22Rv1 (cell line): ENCODE results near the gene TMEM151B.

Experiments used
- H3K27ac ChIP-seq: fragments of 450-650 bp; 2 replicates; pipeline ENCODE4 v1.5.1; 2017
- CTCF ChIP-seq: fragments of 450-650 bp; IDR thresholded peaks from 2 replicates; pipeline ENCODE4 v1.5.1; 2017; ENCODE audit warnings: mild to moderate bottlenecking
- ZFX ChIP-seq: fragments of 450-650 bp; IDR thresholded peaks from 2 replicates; pipeline ENCODE4 v1.6.1; 2017; ENCODE audit warnings: antibody characterized with exemption, borderline replicate concordance

Gene TMEM151B

GRCh38 chr6:44278315-44278714, 8.1 kb downstream of the TMEM151B start:
- no peak for TF ChIP-seq CTCF
- TF ChIP-seq ZFX = no peak
- no peak overlapping the region for H3K27ac ChIP-seq

GRCh38 chr6:44278774-44279697, 8.8 kb downstream of the TMEM151B start:
- H3K27ac ChIP-seq = no peak overlapping the region
- TF ChIP-seq CTCF (no peak), ZFX (no peak)

GRCh38 chr6:44284121-44284520, 13.9 kb downstream of the TMEM151B start:
- TF ChIP-seq CTCF = no peak
- H3K27ac ChIP-seq = no peak overlapping the region

- no peak for TF ChIP-seq ZFX
- TF ChIP-seq CTCF = no peak
- H3K27ac ChIP-seq = no peak overlapping the region
These were observed 14.6 kb downstream of the TMEM151B start for GRCh38 chr6:44284867-44285266.

- H3K27ac ChIP-seq = no peak overlapping the region
- no peak for TF ChIP-seq CTCF
- TF ChIP-seq ZFX = no peak
These were observed 15.5 kb downstream of the TMEM151B start for GRCh38 chr6:44285552-44286284.

- no peak overlapping the region for H3K27ac ChIP-seq
- no peak for TF ChIP-seq CTCF
- TF ChIP-seq ZFX = no peak
These were observed 16.0 kb downstream of the TMEM151B start for GRCh38 chr6:44286285-44286565.

GRCh38 chr6:44286747-44287146, 16.5 kb downstream of the TMEM151B start:
- no peak for TF ChIP-seq ZFX
- TF ChIP-seq CTCF = 0 out of 2 replicates have a peak, but pooled peaks have one; percentile 5
- no peak overlapping the region for H3K27ac ChIP-seq
